ENCODE measurements around the gene SPTBN1. TPM values are rescaled to one million over a fixed set of nuclear protein-coding genes. Genes with fewer than 3 reads are reported as not detected.

The SPTBN1 gene
- total and polyA plus RNA-seq, 2 of the 13 experiments (the other 11 are each of a cell fraction or from before 2014, with no cell fraction given): 123 to 299 TPM

DNA sequence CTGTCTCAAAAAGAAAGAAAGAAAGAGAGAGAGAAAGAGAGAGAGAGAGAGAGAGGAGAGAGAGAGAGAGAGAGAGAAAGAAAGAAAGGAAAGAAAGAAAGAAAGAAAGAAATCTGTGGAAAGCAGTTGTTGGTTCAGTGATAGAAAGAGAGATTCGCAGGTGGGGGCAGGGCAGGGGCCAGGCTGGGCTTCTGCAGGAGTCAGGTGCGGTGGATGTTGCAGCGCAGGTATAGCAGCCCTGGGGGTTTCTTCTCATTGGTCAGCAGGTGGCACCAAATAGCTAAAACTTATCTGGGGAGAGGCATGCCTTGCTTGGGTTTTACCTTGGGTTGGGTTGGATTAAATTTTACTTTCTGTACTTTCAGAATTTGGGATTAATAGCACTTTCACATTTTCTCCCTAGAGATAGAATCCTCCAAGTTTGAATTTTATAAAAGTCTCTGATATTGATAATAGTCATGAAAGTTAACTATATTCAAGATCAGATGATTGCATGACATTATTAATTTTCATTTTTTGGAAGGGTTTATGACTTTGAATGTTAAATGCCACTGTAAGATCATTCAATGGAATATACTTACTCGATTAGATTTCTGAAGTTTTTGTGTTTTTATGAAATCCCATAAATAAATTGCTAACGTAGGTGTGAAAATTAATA lies 66.6 kb downstream of the SPTBN1 start:
- ChIA-PET POLR2A (interaction anchor here (0.7 to 2.5 kb wide), 5 partner anchors 10 to 182 kb away, joined by 3 to 19 read pairs (median 4); no protein-coding TSS in a partner anchor), CTCF (ENCODE audit: low intra/inter-chr PET ratio, low total read pairs) (interaction anchor here (0.8 to 1.8 kb wide), 6 partner anchors 36 to 416 kb away, joined by 3 to 12 read pairs (median 4); no protein-coding TSS in a partner anchor)
- Histone ChIP-seq H2AFZ (ENCODE audit: low read length) (no peak overlapping the region), H3K4me2 (ENCODE audit: low read depth, low read length) (no peak overlapping the region), H3K27me3 (ENCODE audit: control insufficient read depth in 1 of 2, insufficient read depth in 2 of 2, low read length in 2 of 2) (no peaks in the 10 kb centered on the region), H3K4me1 (ENCODE audit: insufficient read depth, low read length) (peaks cover 15% of the 10 kb centered on the region), H3K4me3 (replicated peaks in 1 of 3; ENCODE audit: insufficient read depth in 1 of 3, low read depth in 2 of 3, low read length in 3 of 3) (no peak overlapping the region), H3K79me2 (ENCODE audit: insufficient read depth, low read length) (peaks cover 62% of the 10 kb centered on the region), H3K9ac (ENCODE audit: insufficient read depth, low read depth, low read length) (no peak overlapping the region), H4K20me1 (ENCODE audit: insufficient read depth, low read length) (peaks cover 15% of the 10 kb centered on the region), H3K27ac (ENCODE audit: extremely low read length, insufficient read depth, low read length) (no peak overlapping the region), H3K36me3 (replicated peaks in 1 of 2; ENCODE audit: control insufficient read depth in 1 of 2, insufficient read depth in 2 of 2, low read length in 2 of 2) (peaks cover 9 to 18% of the 10 kb centered on the region in 2 experiments), H3K9me3 (ENCODE audit: low read length) (no peaks in the 10 kb centered on the region)
- no TSS peak for BruUV-seq (replicated peaks)
- peak; percentile 86 for DNase-seq (ENCODE audit: low spot score)
- intact Hi-C loops (cut with micrococcal nuclease; ENCODE audit: unreplicated experiment) (loop anchor here (1.0 to 5.0 kb wide), 3 partner anchors 32 to 182 kb away; no protein-coding TSS in a partner anchor), in situ Hi-C loops (cut with HindIII; ENCODE audit: extremely low pct_ligation_motif_present, low pct_unique_long_range_greater_than_20kb) (loop anchor here (5.0 kb wide), 1 partner anchor 180 kb away; no protein-coding TSS in a partner anchor)
- ATAC-seq: peak; percentile 98
- FAIRE-seq: peak; percentile 54
- 41% methylated on average over 5 of the region's 5 CpGs for WGBS (ENCODE audit: low lambda C conversion rate)
- TF ChIP-seq ZNF556 (CRISPR knock-in tag; IDR thresholded peaks at IDR 0.05; ENCODE audit: borderline replicate concordance) (no peak), ZZZ3 (CRISPR knock-in tag; IDR thresholded peaks at IDR 0.05; ENCODE audit: borderline replicate concordance) (no peak), TSC22D2 (CRISPR knock-in tag; IDR thresholded peaks at IDR 0.05; ENCODE audit: borderline replicate concordance) (0 out of 2 replicates have a peak, but pooled peaks have one; percentile 37), FOSL2 (CRISPR knock-in tag; IDR thresholded peaks at IDR 0.05) (0 out of 2 replicates have a peak, but pooled peaks have one; percentile 14), PRPF4 (IDR thresholded peaks at IDR 0.05; ENCODE audit: low read depth, low read length, poor library complexity, severe bottlenecking) (peak; percentile 39), NFKB2 (CRISPR knock-in tag; IDR thresholded peaks at IDR 0.05; ENCODE audit: borderline replicate concordance) (no peak), KAT8 (CRISPR knock-in tag; IDR thresholded peaks at IDR 0.05) (peak; percentile 54; the same call in 1 of the 2 replicates), HCFC1 (IDR thresholded peaks at IDR 0.05; ENCODE audit: low read depth, low read length) (no peak), ERF (CRISPR knock-in tag; IDR thresholded peaks at IDR 0.05) (peak; percentile 51; the same call in 1 of the 2 replicates), ESRRA (CRISPR knock-in tag; IDR thresholded peaks at IDR 0.05; ENCODE audit: low read depth) (no peak), CEBPB (IDR thresholded peaks at IDR 0.05; ENCODE audit: borderline replicate concordance, low read depth, low read length) (no peak), FOSL1 (CRISPR knock-in tag; IDR thresholded peaks at IDR 0.05; ENCODE audit: borderline replicate concordance) (no peak), ZMYM3 (CRISPR knock-in tag; IDR thresholded peaks at IDR 0.05) (no peak), GATAD1 (CRISPR knock-in tag; IDR thresholded peaks at IDR 0.05) (peak; percentile 33; the same call in 1 of the 2 replicates), TRIM24 (CRISPR knock-in tag; IDR thresholded peaks at IDR 0.05) (no peak), ZSCAN29 (CRISPR knock-in tag; conservative IDR thresholded peaks at IDR 0.05) (no peak), NFIC (IDR thresholded peaks at IDR 0.05; ENCODE audit: low read length) (no peak), ZEB1 (IDR thresholded peaks at IDR 0.05; ENCODE audit: insufficient replicate concordance, low read depth) (peak; percentile 88), KMT2B (CRISPR knock-in tag; IDR thresholded peaks at IDR 0.05) (0 out of 2 replicates have a peak, but pooled peaks have one; percentile 36), MIER3 (CRISPR knock-in tag; IDR thresholded peaks at IDR 0.05; ENCODE audit: borderline replicate concordance) (peak; percentile 27; the same call in 1 of the 2 replicates), TEAD3 (CRISPR knock-in tag; optimal IDR thresholded peaks at IDR 0.05; ENCODE audit: borderline replicate concordance) (peak; percentile 9), NAIF1 (CRISPR knock-in tag; IDR thresholded peaks at IDR 0.05; ENCODE audit: borderline replicate concordance) (no peak)
- TF ChIP-seq, protein P1, sequence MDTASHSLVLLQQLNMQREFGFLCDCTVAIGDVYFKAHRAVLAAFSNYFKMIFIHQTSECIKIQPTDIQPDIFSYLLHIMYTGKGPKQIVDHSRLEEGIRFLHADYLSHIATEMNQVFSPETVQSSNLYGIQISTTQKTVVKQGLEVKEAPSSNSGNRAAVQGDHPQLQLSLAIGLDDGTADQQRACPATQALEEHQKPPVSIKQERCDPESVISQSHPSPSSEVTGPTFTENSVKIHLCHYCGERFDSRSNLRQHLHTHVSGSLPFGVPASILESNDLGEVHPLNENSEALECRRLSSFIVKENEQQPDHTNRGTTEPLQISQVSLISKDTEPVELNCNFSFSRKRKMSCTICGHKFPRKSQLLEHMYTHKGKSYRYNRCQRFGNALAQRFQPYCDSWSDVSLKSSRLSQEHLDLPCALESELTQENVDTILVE (CRISPR knock-in tag; IDR thresholded peaks at IDR 0.05): peak; percentile 36; the same call in 1 of the 2 replicates
- TF ChIP-seq, protein P2, sequence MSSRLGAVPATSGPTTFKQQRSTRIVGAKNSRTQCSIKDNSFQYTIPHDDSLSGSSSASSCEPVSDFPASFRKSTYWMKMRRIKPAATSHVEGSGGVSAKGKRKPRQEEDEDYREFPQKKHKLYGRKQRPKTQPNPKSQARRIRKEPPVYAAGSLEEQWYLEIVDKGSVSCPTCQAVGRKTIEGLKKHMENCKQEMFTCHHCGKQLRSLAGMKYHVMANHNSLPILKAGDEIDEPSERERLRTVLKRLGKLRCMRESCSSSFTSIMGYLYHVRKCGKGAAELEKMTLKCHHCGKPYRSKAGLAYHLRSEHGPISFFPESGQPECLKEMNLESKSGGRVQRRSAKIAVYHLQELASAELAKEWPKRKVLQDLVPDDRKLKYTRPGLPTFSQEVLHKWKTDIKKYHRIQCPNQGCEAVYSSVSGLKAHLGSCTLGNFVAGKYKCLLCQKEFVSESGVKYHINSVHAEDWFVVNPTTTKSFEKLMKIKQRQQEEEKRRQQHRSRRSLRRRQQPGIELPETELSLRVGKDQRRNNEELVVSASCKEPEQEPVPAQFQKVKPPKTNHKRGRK (CRISPR knock-in tag; IDR thresholded peaks at IDR 0.05): peak; percentile 64; the same call in 1 of the 2 replicates
